AG09309 (cell line): Measurements from ENCODE around the gene TMEM217.

Experiments used
- DNase-seq: peaks from one replicate; pipeline ENCODE4 v3.0.0-alpha.2; 2010; ENCODE audit warnings: low read depth
- H3K4me3 ChIP-seq: 2 replicates; pipeline ENCODE4 v1.5.1; 2011; ENCODE audit warnings: mild to moderate bottlenecking, low read depth, low read length, moderate library complexity; ENCODE audit not compliant: control insufficient read depth
- CTCF ChIP-seq: IDR thresholded peaks from 2 replicates; pipeline ENCODE4 v1.5.1; 2011; ENCODE audit warnings: mild to moderate bottlenecking, low read depth, low read length, inconsistent platforms; ENCODE audit not compliant: insufficient read depth, control insufficient read depth; ENCODE audit errors: missing control alignments

TMEM217 gene

GRCh38 chr6:37282371-37282770, 24.4 kb upstream of the TMEM217 start:
- no peak for DNase-seq
- no peak for TF ChIP-seq CTCF
- no peak overlapping the region for H3K4me3 ChIP-seq

GRCh38 chr6:37280162-37280887, 22.4 kb upstream of the TMEM217 start:
- no peak for TF ChIP-seq CTCF
- no peak overlapping the region for H3K4me3 ChIP-seq
- no peak for DNase-seq

- DNase-seq, result peak; percentile 63
- no peak overlapping the region for H3K4me3 ChIP-seq
- TF ChIP-seq CTCF, result no peak
Observed at GRCh38 chr6:37279366-37280134, 21.6 kb upstream of the TMEM217 start.

- DNase-seq, result no peak
- H3K4me3 ChIP-seq, result no peak overlapping the region
- no peak for TF ChIP-seq CTCF
Observed at GRCh38 chr6:37277001-37277409, 19.1 kb upstream of the TMEM217 start.

GRCh38 chr6:37275350-37275749, 17.4 kb upstream of the TMEM217 start:
- no peak for DNase-seq
- no peak for TF ChIP-seq CTCF
- H3K4me3 ChIP-seq, result no peak overlapping the region

- no peak for TF ChIP-seq CTCF
- no peak for DNase-seq
- H3K4me3 ChIP-seq, result no peak overlapping the region
Observed at GRCh38 chr6:37273690-37274089, 15.7 kb upstream of the TMEM217 start.
